PC-9 (cell line): Measurements from ENCODE around the gene ZBED3. TPM values are rescaled to one million over a fixed set of nuclear protein-coding genes. Genes with fewer than 3 reads are reported as not detected.
"Not testable (repeated sequence)": the region's sequence is repeated elsewhere in the genome, so short reads cannot be mapped to it uniquely, and the experiment has no call there.

Experiments
- BruUV-seq: library from RNA; stranded (reverse); fragments of 400-500 nt; replicated peaks from 2 replicates; lab custom pipeline; 2021; lab: Mats Ljungman, UMichigan
- CTCF ChIA-PET: fragments of 300-600 bp; sonication (Branson Sonifier 250); formaldehyde crosslinking; loops from one replicate; lab custom pipeline; 2022; ENCODE audit warnings: antibody characterized with exemption; lab: Charles Lee
- POLR2A ChIA-PET: fragments of 300-600 bp; sonication (Branson Sonifier 250); formaldehyde crosslinking; loops from one replicate; lab custom pipeline; 2022; ENCODE audit warnings: antibody characterized with exemption; ENCODE audit not compliant: unreplicated experiment; lab: Charles Lee
- DNase-seq, 2 experiments: peaks; one replicate each; pipeline versions ENCODE4 v3.0.0 to v3.0.0-alpha.2; 2015 to 2022; ENCODE audit warnings: mixed read lengths in 1 of 2
- H2AFZ ChIP-seq: fragments of 200-600 bp; sonication (generic); 2 replicates; pipeline ENCODE4 v1.8.1; 2017; ENCODE audit warnings: antibody characterized with exemption
- H3F3A ChIP-seq: fragments of 200-600 bp; sonication (generic); 2 replicates; pipeline ENCODE4 v1.8.1; 2017; ENCODE audit warnings: antibody characterized with exemption, mild to moderate bottlenecking, low read depth; ENCODE audit not compliant: insufficient read depth
- H3K27ac ChIP-seq: fragments of 200-600 bp; sonication (generic); 2 replicates; pipeline ENCODE4 v1.6.1; 2016; ENCODE audit warnings: mixed run types
- H3K27me3 ChIP-seq: fragments of 200-600 bp; sonication (generic); 2 replicates; pipeline ENCODE4 v1.6.1; 2016; ENCODE audit warnings: low read depth, mixed run types; ENCODE audit not compliant: insufficient read depth
- H3K36me3 ChIP-seq: fragments of 200-600 bp; sonication (generic); 2 replicates; pipeline ENCODE4 v1.6.1; 2016; ENCODE audit warnings: low read depth, mixed run types
- H3K4me1 ChIP-seq: fragments of 200-600 bp; sonication (generic); replicated peaks from 2 replicates; pipeline ENCODE4 v1.6.1; 2016; ENCODE audit warnings: mixed run types; ENCODE audit not compliant: insufficient read depth
- H3K4me2 ChIP-seq: fragments of 200-600 bp; sonication (generic); 2 replicates; pipeline ENCODE4 v1.6.1; 2017; ENCODE audit warnings: mixed run types
- H3K4me3 ChIP-seq: fragments of 200-600 bp; sonication (generic); 2 replicates; pipeline ENCODE4 v1.6.1; 2016; ENCODE audit warnings: mixed run types
- H3K79me2 ChIP-seq: fragments of 200-600 bp; sonication (generic); 2 replicates; pipeline ENCODE4 v1.6.1; 2017; ENCODE audit warnings: low read depth, mixed run types
- H3K9me2 ChIP-seq: fragments of 200-600 bp; sonication (generic); 2 replicates; pipeline ENCODE4 v1.8.1; 2017; ENCODE audit warnings: mild to moderate bottlenecking; ENCODE audit not compliant: insufficient read depth
- H3K9me3 ChIP-seq: fragments of 200-600 bp; sonication (generic); 2 replicates; pipeline ENCODE4 v1.8.1; 2016; ENCODE audit warnings: low read depth; ENCODE audit not compliant: insufficient read depth
- H4K20me1 ChIP-seq: fragments of 200-600 bp; sonication (generic); 2 replicates; pipeline ENCODE4 v1.8.1; 2017; ENCODE audit not compliant: insufficient read depth
- CTCF ChIP-seq: fragments of 200-600 bp; sonication (generic); conservative IDR thresholded peaks from 2 replicates; pipeline ENCODE4 v1.6.1; 2017; ENCODE audit warnings: mixed run types, antibody characterized with exemption, mild to moderate bottlenecking, moderate library complexity
- EZH2 ChIP-seq: fragments of 200-600 bp; sonication (generic); IDR thresholded peaks from 2 replicates; pipeline ENCODE4 v1.8.0; 2017; ENCODE audit warnings: antibody characterized with exemption, low read depth
- intact Hi-C: fragments of 100-400 bp; cut with micrococcal nuclease; formaldehyde crosslinking; loops from one replicate; pipeline ENCODE4 v1.10.0; 2022; ENCODE audit not compliant: unreplicated experiment
- total RNA-seq: library from RNA; stranded (reverse); gene quantifications from 2 replicates; pipeline ENCODE4 v1.2.3, GENCODE V29; 2021

ZBED3 gene
- total RNA-seq, 1 experiment from 2014 or later, result 6.1 TPM

DNA sequence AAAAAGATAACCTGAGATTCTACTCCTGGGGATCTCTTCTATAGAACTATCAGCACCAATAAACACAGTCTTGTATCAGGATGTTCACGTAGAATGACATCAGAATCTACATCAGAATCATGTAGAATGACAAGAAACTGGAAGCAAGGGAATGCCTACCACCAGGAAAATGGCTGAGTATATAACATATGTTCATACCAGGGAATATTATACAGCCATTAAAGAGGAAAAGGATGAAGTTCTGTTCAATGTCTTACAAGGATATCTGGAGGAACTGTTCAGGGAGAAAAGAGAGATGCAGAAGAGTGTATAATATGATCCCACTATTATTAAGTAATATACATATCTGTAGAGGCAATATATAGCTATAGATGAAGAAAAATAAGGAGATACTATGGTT is 4.8 kb downstream of the ZBED3 start:
- Histone ChIP-seq H3K9me3 (no peaks in the 10 kb centered on the region), H3K79me2 (no peaks in the 10 kb centered on the region), H3K27ac (no peak overlapping the region), H3K27me3 (no peaks in the 10 kb centered on the region), H3F3A (peaks cover 11% of the 10 kb centered on the region; the same call in 1 of the 2 replicates), H3K4me3 (no peak overlapping the region), H2AFZ (no peak overlapping the region), H3K4me1 (peaks cover 12% of the 10 kb centered on the region), H3K36me3 (no peaks in the 10 kb centered on the region), H4K20me1 (no peaks in the 10 kb centered on the region), H3K4me2 (no peak overlapping the region), H3K9me2 (no peaks in the 10 kb centered on the region)
- ChIA-PET CTCF (no interaction called here), POLR2A (no interaction called here)
- DNase-seq, result no peak
- TF ChIP-seq CTCF (no peak), EZH2 (no peak)
- intact Hi-C loops, result no loop called here
- no TSS peak for BruUV-seq

DNA sequence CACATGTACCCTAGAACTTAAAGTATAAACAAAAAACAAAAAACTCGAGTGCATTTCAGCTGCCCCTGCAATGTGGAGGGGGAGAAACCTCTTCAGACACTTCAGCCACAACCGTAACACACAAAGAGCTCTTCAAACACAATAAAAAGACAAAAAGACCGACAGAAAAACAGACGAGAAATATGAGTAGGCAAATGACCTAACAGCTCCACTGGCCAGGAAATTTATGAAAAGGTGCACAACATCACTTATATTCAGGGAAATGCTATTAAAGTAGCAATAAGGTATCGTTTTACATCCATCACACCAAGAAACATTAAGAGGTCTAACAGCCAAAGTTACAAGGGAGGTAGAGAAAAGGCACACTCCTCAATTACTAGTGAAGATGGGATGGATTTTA is 6.2 kb downstream of the ZBED3 start:
- BruUV-seq, result no TSS peak
- no peak overlapping the region for H3K27ac ChIP-seq
- H3K9me3 ChIP-seq, result no peaks in the 10 kb centered on the region
- DNase-seq, result no peak
- H3F3A ChIP-seq, result 0 out of 2 replicates have a peak, but pooled peaks cover 4% of the 10 kb centered on the region
- H2AFZ ChIP-seq, result no peak overlapping the region
- H3K4me1 ChIP-seq, result peaks cover 8% of the 10 kb centered on the region
- no peaks in the 10 kb centered on the region for H3K36me3 ChIP-seq
- no peaks in the 10 kb centered on the region for H3K9me2 ChIP-seq
- CTCF ChIA-PET, result no interaction called here
- H3K79me2 ChIP-seq, result no peaks in the 10 kb centered on the region
- no peak overlapping the region for H3K4me3 ChIP-seq
- no peak overlapping the region for H3K4me2 ChIP-seq
- POLR2A ChIA-PET, result no interaction called here
- TF ChIP-seq CTCF (no peak), EZH2 (no peak)
- H3K27me3 ChIP-seq, result no peaks in the 10 kb centered on the region
- intact Hi-C loops, result no loop called here
- H4K20me1 ChIP-seq, result no peaks in the 10 kb centered on the region

DNA sequence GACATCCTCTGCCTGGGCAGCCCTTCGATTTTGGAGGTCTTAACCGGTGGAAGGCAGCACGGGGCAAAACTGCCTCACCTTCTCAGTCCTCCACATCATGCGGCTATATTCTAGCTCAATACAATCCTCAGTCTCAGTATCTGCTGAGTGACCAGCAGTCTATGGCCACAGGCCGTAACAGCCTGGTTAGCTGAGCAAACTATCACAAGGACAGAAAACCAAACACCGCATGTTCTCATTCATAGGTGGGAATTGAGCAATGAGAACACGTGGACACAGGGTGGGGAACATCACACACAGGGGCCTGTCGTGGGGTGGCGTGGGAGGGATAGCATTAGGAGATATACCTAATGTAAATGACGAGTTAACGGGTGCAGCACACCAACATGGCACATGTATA is 6.6 kb downstream of the ZBED3 start:
- H3K27ac ChIP-seq, H3K4me1 ChIP-seq, H3K79me2 ChIP-seq, BruUV-seq, H3K27me3 ChIP-seq, DNase-seq, H2AFZ ChIP-seq, H3K36me3 ChIP-seq, H3K9me3 ChIP-seq, H3K9me2 ChIP-seq, H3F3A ChIP-seq, H4K20me1 ChIP-seq, intact Hi-C loops, H3K4me3 ChIP-seq, H3K4me2 ChIP-seq, POLR2A ChIA-PET, CTCF ChIA-PET: not testable (repeated sequence)

GRCh38 chr5:77077829-77078176 is 9.3 kb downstream of the ZBED3 start:
- Histone ChIP-seq H2AFZ (no peak overlapping the region), H3K9me3 (no peaks in the 10 kb centered on the region), H4K20me1 (peaks cover 3% of the 10 kb centered on the region), H3K4me1 (no peaks in the 10 kb centered on the region), H3K27me3 (no peaks in the 10 kb centered on the region), H3K27ac (no peak overlapping the region), H3K4me3 (no peak overlapping the region), H3K36me3 (no peaks in the 10 kb centered on the region), H3K79me2 (no peaks in the 10 kb centered on the region), H3K9me2 (no peaks in the 10 kb centered on the region), H3F3A (no peaks in the 10 kb centered on the region), H3K4me2 (no peak overlapping the region)
- ChIA-PET CTCF (no interaction called here), POLR2A (no interaction called here)
- TF ChIP-seq EZH2 (no peak), CTCF (no peak)
- no peak for DNase-seq
- intact Hi-C loops, result no loop called here
- no TSS peak for BruUV-seq
